SK-N-SH treated with all-trans-retinoic acid at 6 μM for 48 hours (cell line): ENCODE data around the gene PSAP.

Experiments
- ARNTL ChIP-seq: fragments of 450-650 bp; formaldehyde crosslinking; IDR thresholded peaks from 2 replicates; pipeline ENCODE4 v1.5.0; 2020; ENCODE audit warnings: low read depth, mild to moderate bottlenecking, moderate library complexity, borderline replicate concordance
- BACH2 ChIP-seq: fragments of 250-450 bp; sonication (Bioruptor Pico); IDR thresholded peaks from 2 replicates; pipeline ENCODE4 v1.9.0; 2021; ENCODE audit warnings: mild to moderate bottlenecking, borderline replicate concordance
- CSDC2 ChIP-seq: fragments of 250-450 bp; sonication (Bioruptor Pico); IDR thresholded peaks from 2 replicates; pipeline ENCODE4 v1.5.0; 2020; ENCODE audit warnings: mild to moderate bottlenecking, moderate library complexity
- ESRRG ChIP-seq: fragments of 250-450 bp; sonication (Bioruptor Pico); IDR thresholded peaks from 2 replicates; pipeline ENCODE4 v1.6.1; 2021; ENCODE audit warnings: mild to moderate bottlenecking
- PATZ1 ChIP-seq: fragments of 250-450 bp; sonication (Bioruptor Pico); IDR thresholded peaks from 2 replicates; pipeline ENCODE4 v1.8.0; 2020; ENCODE audit warnings: mild to moderate bottlenecking, moderate library complexity, borderline replicate concordance
- POU6F1 ChIP-seq: fragments of 250-450 bp; sonication (Bioruptor Pico); IDR thresholded peaks from 2 replicates; pipeline ENCODE4 v1.8.0; 2021; ENCODE audit warnings: low read depth, mild to moderate bottlenecking, moderate library complexity, borderline replicate concordance
- RARB ChIP-seq: fragments of 250-450 bp; sonication (Bioruptor Pico); IDR thresholded peaks from 2 replicates; pipeline ENCODE4 v1.8.0; 2021; ENCODE audit warnings: mild to moderate bottlenecking, moderate library complexity
- TOX ChIP-seq: fragments of 250-450 bp; sonication (Bioruptor Pico); IDR thresholded peaks from 2 replicates; pipeline ENCODE4 v1.8.0; 2021; ENCODE audit warnings: mild to moderate bottlenecking, moderate library complexity, borderline replicate concordance
- ZFP3 ChIP-seq: fragments of 250-450 bp; sonication (Bioruptor Pico); IDR thresholded peaks from 2 replicates; pipeline ENCODE4 v1.5.0; 2020; ENCODE audit warnings: mild to moderate bottlenecking, moderate library complexity
- TF ChIP-seq, protein P1 (sequence below): fragments of 250-450 bp; sonication (Bioruptor Pico); IDR thresholded peaks from 2 replicates; pipeline ENCODE4 v1.5.1; 2021; ENCODE audit warnings: mild to moderate bottlenecking, moderate library complexity

DNA sequence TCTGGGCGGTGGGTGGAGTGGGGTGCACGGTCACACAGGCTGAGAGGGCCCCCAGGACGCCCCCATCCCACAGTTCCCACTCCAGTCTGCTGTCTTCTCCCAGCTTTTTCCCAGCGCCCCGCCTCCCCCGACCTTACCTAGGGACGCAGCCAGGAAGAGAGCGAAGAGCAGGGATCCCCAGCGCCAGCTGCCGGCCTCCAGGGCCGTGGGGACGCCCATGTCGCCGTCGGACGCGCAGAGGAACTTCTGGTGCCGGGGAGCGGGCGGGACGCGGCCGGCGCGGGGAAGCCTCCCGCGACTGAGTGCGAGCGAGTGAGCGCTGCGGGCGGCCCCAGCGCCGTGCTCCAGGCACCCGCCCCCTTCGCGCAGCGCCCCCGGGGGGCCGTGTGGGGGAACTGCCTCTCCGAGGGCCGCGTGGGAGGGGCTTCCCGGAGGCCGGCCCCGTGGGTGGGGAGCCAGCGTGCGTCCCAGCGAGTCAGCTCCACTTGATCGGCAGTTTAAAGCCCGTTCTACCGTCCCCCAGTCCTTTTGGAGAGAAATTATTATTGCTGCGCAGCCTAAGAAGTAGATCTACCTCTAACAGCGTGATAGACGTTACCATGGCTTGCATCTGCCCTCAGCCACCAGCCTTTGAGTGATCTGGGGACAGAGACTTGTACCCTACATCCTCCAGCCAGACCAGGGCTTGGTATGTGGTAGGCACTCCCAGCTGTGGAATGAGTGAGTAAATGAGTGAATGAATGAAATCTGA is 77.7 kb downstream of the PSAP start, which contains the start of gene VSIR:
- TF ChIP-seq ESRRG (no peak), CSDC2 (CRISPR knock-in tag) (no peak), ZFP3 (no peak), TOX (CRISPR knock-in tag) (no peak), ARNTL (CRISPR knock-in tag) (no peak), PATZ1 (no peak), BACH2 (CRISPR knock-in tag) (no peak), RARB (CRISPR knock-in tag) (no peak), POU6F1 (no peak)
- TF ChIP-seq, protein P1, sequence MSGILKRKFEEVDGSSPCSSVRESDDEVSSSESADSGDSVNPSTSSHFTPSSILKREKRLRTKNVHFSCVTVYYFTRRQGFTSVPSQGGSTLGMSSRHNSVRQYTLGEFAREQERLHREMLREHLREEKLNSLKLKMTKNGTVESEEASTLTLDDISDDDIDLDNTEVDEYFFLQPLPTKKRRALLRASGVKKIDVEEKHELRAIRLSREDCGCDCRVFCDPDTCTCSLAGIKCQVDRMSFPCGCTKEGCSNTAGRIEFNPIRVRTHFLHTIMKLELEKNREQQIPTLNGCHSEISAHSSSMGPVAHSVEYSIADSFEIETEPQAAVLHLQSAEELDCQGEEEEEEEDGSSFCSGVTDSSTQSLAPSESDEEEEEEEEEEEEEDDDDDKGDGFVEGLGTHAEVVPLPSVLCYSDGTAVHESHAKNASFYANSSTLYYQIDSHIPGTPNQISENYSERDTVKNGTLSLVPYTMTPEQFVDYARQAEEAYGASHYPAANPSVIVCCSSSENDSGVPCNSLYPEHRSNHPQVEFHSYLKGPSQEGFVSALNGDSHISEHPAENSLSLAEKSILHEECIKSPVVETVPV (CRISPR knock-in tag), result no peak
